K562 (cell line): ENCODE results near the gene LAGE3. TPM values are rescaled to one million over a fixed set of nuclear protein-coding genes. Genes with fewer than 3 reads are reported as not detected.

Source experiments
- BRF1 ChIP-seq: IDR thresholded peaks from 3 replicates; pipeline ENCODE4 v1.6.1; 2011; ENCODE audit warnings: borderline replicate concordance, mild to moderate bottlenecking; ENCODE audit not compliant: insufficient read length; ENCODE audit errors: extremely low read depth
- ELF1 ChIP-seq: fragments of 200-800 bp; sonication (Bioruptor generic); IDR thresholded peaks from 2 replicates; pipeline ENCODE4 v1.6.1; 2016; ENCODE audit warnings: missing genetic modification characterization, missing compliant biosample characterization
- FIP1L1 ChIP-seq: fragments of 200-400 bp; formaldehyde crosslinking; IDR thresholded peaks from 2 replicates; pipeline ENCODE4 v1.6.1; 2018; ENCODE audit warnings: mild to moderate bottlenecking, low read depth, low read length; ENCODE audit not compliant: poor library complexity, severe bottlenecking
- FOSL1 ChIP-seq: fragments of 200-800 bp; sonication (Bioruptor generic); conservative IDR thresholded peaks from 2 replicates; pipeline ENCODE4 v1.6.1; 2016; ENCODE audit warnings: missing genetic modification characterization, missing compliant biosample characterization
- HDAC8 ChIP-seq: fragments of 450-650 bp; IDR thresholded peaks from 2 replicates; pipeline ENCODE4 v1.6.1; 2016; ENCODE audit warnings: mild to moderate bottlenecking, missing genetic modification characterization, moderate library complexity, missing compliant biosample characterization
- HNRNPUL1 ChIP-seq: fragments of 200-400 bp; formaldehyde crosslinking; IDR thresholded peaks from 2 replicates; pipeline ENCODE4 v1.6.1; 2017; ENCODE audit warnings: low read length
- MCM7 ChIP-seq, 2 experiments: fragments of 450-650 bp; IDR thresholded peaks; 2 replicates each; pipeline ENCODE4 v1.6.1; 2016 to 2018
- MTA1 ChIP-seq: fragments of 450-650 bp; IDR thresholded peaks from 2 replicates; pipeline ENCODE4 v1.6.1; 2017; ENCODE audit warnings: borderline replicate concordance
- NFATC3 ChIP-seq: fragments of 450-650 bp; IDR thresholded peaks from 2 replicates; pipeline ENCODE4 v1.6.1; 2017; ENCODE audit warnings: mild to moderate bottlenecking
- POLR3G ChIP-seq: IDR thresholded peaks from 2 replicates; pipeline ENCODE4 v1.6.1; 2011; ENCODE audit not compliant: insufficient read length, insufficient replicate concordance; ENCODE audit errors: extremely low read depth
- ZNF778 ChIP-seq: fragments of 450-650 bp; formaldehyde crosslinking; IDR thresholded peaks from 2 replicates; pipeline ENCODE4 v1.4.0; 2020; ENCODE audit warnings: mild to moderate bottlenecking, moderate library complexity
- ZSCAN29 ChIP-seq: fragments of 450-650 bp; IDR thresholded peaks from 2 replicates; pipeline ENCODE4 v1.6.1; 2017
- polyA plus RNA-seq, 8 experiments: library from polyadenylated mRNA; depleted of rRNA in 4 of 8; stranded (reverse) in 5 of 8; unstranded in 3 of 8; fragments of >200 nt; fragmentation: Nextera tagmentation in 2 of 8; fragmentation: Illumina TruSeq in 1 of 8; extraction: Ambion mirVana in 2 of 8; extraction: Trizol in 1 of 8; gene quantifications; 2 replicates each; pipeline versions ENCODE4 v1.2.1 to v1.2.3, GENCODE V29; 2011 to 2014; ENCODE audit warnings: inconsistent platforms in 1 of 8, missing spikeins in 1 of 8
- total RNA-seq, 7 experiments: library from RNA; depleted of rRNA in 6 of 7; stranded (reverse); fragments of >200 nt in 6 of 7; fragmentation: Illumina TruSeq in 2 of 7; extraction: Trizol in 2 of 7; gene quantifications; 2 replicates each; pipeline versions ENCODE4 v1.2.1 to v1.2.3, GENCODE V29; 2011 to 2021; ENCODE audit warnings: low replicate concordance in 1 of 7
- TF ChIP-seq, protein P1 (sequence below): fragments of 450-650 bp; formaldehyde crosslinking; IDR thresholded peaks from 2 replicates; pipeline ENCODE4 v1.4.0; 2022; ENCODE audit warnings: missing genetic modification characterization
- TF ChIP-seq, protein P2 (sequence below): fragments of 200-600 bp; sonication (generic); IDR thresholded peaks from one replicate; pipeline ENCODE4 v1.6.1; 2012; ENCODE audit warnings: mild to moderate bottlenecking, low read depth, low read length, inconsistent platforms
- TF ChIP-seq, protein P3 (sequence below): fragments of 450-650 bp; IDR thresholded peaks from 2 replicates; pipeline ENCODE4 v1.6.1; 2014; ENCODE audit warnings: low read depth, mild to moderate bottlenecking, moderate library complexity, borderline replicate concordance

Gene LAGE3
- total and polyA plus RNA-seq, 9 of the 15 experiments (the other 6 are each of a cell fraction or from before 2014, with no cell fraction given): 28.2 to 125 (median 35.8) TPM

GRCh38 chrX:154526901-154527675 lies 48.0 kb upstream of the LAGE3 start (continued):
- TF ChIP-seq, protein P1, sequence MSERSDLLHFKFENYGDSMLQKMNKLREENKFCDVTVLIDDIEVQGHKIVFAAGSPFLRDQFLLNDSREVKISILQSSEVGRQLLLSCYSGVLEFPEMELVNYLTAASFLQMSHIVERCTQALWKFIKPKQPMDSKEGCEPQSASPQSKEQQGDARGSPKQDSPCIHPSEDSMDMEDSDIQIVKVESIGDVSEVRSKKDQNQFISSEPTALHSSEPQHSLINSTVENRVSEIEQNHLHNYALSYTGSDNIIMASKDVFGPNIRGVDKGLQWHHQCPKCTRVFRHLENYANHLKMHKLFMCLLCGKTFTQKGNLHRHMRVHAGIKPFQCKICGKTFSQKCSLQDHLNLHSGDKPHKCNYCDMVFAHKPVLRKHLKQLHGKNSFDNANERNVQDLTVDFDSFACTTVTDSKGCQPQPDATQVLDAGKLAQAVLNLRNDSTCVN (CRISPR knock-in tag): no peak
- TF ChIP-seq MCM7 (IDR thresholded peaks at IDR 0.05) (no peak), FIP1L1 (no peak), ZNF778 (CRISPR knock-in tag) (no peak), FOSL1 (tag) (no peak), ZSCAN29 (no peak), NFATC3 (no peak), HNRNPUL1 (no peak), ELF1 (tag) (peak; percentile 42; the same call in 1 of the 2 replicates), POLR3G (no peak), MTA1 (no peak), HDAC8 (tag) (no peak), BRF1 (no peak)
- TF ChIP-seq, protein P2, sequence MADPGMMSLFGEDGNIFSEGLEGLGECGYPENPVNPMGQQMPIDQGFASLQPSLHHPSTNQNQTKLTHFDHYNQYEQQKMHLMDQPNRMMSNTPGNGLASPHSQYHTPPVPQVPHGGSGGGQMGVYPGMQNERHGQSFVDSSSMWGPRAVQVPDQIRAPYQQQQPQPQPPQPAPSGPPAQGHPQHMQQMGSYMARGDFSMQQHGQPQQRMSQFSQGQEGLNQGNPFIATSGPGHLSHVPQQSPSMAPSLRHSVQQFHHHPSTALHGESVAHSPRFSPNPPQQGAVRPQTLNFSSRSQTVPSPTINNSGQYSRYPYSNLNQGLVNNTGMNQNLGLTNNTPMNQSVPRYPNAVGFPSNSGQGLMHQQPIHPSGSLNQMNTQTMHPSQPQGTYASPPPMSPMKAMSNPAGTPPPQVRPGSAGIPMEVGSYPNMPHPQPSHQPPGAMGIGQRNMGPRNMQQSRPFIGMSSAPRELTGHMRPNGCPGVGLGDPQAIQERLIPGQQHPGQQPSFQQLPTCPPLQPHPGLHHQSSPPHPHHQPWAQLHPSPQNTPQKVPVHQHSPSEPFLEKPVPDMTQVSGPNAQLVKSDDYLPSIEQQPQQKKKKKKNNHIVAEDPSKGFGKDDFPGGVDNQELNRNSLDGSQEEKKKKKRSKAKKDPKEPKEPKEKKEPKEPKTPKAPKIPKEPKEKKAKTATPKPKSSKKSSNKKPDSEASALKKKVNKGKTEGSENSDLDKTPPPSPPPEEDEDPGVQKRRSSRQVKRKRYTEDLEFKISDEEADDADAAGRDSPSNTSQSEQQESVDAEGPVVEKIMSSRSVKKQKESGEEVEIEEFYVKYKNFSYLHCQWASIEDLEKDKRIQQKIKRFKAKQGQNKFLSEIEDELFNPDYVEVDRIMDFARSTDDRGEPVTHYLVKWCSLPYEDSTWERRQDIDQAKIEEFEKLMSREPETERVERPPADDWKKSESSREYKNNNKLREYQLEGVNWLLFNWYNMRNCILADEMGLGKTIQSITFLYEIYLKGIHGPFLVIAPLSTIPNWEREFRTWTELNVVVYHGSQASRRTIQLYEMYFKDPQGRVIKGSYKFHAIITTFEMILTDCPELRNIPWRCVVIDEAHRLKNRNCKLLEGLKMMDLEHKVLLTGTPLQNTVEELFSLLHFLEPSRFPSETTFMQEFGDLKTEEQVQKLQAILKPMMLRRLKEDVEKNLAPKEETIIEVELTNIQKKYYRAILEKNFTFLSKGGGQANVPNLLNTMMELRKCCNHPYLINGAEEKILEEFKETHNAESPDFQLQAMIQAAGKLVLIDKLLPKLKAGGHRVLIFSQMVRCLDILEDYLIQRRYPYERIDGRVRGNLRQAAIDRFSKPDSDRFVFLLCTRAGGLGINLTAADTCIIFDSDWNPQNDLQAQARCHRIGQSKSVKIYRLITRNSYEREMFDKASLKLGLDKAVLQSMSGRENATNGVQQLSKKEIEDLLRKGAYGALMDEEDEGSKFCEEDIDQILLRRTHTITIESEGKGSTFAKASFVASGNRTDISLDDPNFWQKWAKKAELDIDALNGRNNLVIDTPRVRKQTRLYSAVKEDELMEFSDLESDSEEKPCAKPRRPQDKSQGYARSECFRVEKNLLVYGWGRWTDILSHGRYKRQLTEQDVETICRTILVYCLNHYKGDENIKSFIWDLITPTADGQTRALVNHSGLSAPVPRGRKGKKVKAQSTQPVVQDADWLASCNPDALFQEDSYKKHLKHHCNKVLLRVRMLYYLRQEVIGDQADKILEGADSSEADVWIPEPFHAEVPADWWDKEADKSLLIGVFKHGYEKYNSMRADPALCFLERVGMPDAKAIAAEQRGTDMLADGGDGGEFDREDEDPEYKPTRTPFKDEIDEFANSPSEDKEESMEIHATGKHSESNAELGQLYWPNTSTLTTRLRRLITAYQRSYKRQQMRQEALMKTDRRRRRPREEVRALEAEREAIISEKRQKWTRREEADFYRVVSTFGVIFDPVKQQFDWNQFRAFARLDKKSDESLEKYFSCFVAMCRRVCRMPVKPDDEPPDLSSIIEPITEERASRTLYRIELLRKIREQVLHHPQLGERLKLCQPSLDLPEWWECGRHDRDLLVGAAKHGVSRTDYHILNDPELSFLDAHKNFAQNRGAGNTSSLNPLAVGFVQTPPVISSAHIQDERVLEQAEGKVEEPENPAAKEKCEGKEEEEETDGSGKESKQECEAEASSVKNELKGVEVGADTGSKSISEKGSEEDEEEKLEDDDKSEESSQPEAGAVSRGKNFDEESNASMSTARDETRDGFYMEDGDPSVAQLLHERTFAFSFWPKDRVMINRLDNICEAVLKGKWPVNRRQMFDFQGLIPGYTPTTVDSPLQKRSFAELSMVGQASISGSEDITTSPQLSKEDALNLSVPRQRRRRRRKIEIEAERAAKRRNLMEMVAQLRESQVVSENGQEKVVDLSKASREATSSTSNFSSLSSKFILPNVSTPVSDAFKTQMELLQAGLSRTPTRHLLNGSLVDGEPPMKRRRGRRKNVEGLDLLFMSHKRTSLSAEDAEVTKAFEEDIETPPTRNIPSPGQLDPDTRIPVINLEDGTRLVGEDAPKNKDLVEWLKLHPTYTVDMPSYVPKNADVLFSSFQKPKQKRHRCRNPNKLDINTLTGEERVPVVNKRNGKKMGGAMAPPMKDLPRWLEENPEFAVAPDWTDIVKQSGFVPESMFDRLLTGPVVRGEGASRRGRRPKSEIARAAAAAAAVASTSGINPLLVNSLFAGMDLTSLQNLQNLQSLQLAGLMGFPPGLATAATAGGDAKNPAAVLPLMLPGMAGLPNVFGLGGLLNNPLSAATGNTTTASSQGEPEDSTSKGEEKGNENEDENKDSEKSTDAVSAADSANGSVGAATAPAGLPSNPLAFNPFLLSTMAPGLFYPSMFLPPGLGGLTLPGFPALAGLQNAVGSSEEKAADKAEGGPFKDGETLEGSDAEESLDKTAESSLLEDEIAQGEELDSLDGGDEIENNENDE: no peak
- TF ChIP-seq, protein P3, sequence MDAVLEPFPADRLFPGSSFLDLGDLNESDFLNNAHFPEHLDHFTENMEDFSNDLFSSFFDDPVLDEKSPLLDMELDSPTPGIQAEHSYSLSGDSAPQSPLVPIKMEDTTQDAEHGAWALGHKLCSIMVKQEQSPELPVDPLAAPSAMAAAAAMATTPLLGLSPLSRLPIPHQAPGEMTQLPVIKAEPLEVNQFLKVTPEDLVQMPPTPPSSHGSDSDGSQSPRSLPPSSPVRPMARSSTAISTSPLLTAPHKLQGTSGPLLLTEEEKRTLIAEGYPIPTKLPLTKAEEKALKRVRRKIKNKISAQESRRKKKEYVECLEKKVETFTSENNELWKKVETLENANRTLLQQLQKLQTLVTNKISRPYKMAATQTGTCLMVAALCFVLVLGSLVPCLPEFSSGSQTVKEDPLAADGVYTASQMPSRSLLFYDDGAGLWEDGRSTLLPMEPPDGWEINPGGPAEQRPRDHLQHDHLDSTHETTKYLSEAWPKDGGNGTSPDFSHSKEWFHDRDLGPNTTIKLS: no peak
